ENCODE data around the gene CYB561A3.

Gene CYB561A3

DNA sequence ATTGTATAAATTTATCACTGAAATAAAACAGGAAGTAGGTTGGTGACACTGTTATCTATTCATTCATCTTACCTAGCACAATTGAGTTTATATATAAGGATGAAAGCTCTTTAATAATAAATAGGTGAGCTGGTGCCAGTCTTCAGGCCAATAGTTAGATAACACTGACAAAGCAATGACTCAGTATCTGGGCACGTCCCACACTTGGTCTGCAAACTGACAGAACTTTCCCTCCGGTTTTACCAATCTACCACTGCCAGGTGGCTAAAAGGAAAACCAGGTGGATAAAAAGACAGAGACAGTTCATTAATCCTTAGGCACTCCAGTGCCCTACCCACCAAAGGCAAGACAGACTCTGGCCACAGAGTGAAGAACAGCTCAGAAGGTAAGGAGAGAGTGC lies 46.4 kb downstream of the CYB561A3 start:
- no peak for DNase-seq

DNA sequence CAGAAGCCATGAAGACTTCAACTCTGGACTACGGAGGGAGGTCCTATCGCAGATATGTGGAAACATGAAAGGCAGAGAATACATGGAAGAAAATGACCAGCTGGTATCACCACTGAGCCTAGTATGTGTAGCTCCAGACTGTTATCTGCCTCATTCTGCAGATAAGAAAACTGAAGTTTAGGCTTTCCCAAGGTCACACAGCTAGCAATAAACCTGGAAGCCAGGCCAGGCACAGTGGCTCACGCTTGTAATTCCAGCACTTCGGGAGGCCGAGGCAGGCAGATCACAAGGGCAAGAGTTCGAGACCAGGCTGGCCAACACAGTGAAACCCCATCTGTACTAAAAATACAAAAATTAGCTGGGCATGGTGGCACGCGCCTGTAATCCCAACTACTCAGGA lies 50.9 kb downstream of the CYB561A3 start:
- no peak for DNase-seq

DNA sequence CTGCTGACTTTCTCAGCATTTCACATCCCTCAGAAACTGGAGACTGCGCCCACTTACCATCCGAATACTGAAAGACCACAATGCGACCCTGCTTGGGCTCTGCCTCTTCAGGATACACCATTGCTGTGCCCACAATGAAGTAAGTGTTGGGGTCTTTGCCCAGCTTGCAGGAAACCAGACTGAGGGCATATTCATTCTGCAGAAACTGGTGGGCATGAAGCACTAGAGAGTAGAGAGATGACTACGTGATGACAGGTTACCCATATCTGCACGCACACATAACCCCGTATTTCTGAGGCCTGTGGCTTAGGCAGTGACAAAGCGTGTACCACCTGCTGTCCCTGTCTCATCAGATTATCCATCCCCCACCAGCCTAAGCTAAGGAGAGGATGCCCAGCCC lies 51.9 kb downstream of the CYB561A3 start:
- no peak for DNase-seq

DNA sequence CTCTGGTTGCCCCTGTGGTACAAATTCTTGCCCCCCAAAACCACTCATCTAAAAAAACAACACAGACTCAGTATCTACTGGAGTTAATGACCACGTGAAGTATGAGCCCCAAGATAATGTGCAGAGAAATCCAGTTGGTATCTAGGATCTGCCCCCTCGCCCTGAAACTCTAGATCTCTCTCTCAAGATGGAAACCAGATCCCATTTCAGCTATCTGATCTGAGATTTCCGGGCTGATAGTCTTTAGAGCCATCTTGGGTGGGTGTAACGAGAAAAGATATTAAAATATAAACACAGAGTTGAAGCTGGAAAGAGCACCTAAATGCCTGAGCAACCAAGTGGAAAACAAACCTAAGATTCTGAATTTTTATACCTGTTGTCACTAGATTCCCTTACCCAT lies 52.5 kb downstream of the CYB561A3 start:
- DNase-seq: no peak

DNA sequence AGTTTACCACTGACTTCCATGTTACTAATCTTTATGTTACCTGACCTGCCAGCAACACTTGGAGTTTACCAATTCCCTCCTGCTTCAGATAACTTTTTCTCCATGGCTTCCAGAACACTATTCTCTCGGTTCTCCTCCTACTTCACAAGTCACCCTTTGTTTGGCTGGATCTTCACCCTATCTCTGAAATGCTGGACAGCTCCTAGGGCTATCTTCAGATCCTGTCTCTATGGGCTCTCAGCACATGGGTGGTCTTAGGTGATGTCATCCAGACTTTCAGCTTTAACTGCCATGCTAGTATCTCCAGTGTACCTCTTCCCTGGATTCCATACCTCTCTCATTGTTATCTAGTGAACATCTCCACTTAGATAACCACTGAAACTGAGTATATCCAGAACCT lies 54.3 kb downstream of the CYB561A3 start:
- no peak for DNase-seq

DNA sequence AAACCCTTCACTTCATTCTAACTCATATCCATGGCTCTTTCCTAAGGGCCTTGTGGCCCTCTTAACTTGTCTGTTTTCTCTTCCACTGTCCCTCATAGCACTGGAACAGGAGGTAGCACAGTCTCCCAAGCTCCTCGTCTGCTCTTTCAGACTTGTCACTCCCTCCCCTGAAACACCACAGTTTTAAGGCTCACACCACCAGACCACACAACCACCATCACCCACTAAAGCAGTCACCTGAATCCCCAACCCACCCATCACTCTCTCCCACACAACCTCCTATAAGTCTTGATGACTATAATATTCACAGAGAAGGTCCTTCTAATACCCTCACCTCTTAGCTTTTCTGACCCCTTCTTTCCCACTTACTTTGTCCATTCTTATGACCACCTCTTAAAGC lies 55.5 kb downstream of the CYB561A3 start:
- no peak for DNase-seq

DNA sequence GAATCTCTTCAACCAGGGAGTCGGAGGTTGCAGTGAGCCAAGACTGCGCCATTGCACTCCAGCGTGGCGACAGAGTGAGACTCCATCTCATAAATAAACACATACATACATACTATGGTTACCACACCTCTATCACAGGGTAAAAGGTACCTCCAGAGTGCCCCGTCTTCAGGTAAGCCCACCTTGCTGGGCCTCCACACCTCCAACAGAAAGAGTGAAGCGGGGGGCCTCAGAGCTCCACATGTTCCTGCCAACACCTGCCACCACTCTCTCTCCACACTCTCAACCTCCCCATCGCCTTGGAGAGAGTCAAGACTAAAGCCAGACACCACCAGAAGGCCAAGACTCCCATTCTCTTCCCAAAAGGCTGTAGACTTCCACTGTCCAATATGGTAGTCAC lies 56.3 kb downstream of the CYB561A3 start:
- no peak for DNase-seq

DNA sequence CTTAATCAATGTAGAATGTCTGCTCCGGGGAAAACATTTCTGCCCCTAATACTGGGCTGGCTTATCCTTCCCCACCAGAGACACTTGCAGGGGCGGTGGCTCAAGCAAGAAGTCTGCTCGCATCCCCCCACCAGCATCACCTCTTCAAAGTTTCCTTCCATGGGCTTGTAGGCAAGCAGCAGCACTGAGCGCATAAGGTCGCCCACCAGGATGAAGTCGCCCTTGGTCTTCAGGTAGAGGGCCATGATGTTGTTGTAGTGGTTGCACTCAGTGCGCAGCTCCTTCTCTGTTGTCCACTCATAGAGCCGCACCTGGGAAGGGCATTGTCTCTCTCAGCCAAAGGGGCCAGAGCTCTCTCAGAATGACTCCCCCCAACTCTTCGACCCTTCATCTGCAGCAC lies 58.0 kb downstream of the CYB561A3 start:
- no peak for DNase-seq

DNA sequence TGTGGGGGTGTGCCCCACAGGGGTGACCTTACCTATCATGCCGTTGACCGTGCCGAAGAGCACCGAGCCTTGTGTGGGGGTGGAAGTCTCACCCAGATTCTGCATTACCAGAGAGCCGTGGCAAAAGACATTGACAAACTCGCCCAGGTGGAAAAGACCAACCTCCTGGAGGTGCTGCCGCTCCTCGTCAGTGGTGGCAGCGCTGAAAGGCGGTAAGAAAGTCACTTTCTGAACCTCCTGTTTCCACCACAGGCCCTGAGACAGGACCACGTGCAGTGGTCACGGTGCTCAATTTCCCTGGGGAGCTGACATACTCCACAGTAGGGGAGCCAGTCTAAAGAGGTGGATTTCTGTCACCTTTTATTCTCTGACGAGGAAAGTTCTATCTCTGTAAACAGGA lies 59.1 kb downstream of the CYB561A3 start:
- no peak for DNase-seq
